H7 (cell line): ENCODE data around the gene CDRT4. TPM values are rescaled to one million over a fixed set of nuclear protein-coding genes. Genes with fewer than 3 reads are reported as not detected.

Experiments used
- DNase-seq: peaks from one replicate; pipeline ENCODE4 v3.0.0; 2012
- H3K27me3 ChIP-seq: 2 replicates; pipeline ENCODE4 v1.6.0; 2011; ENCODE audit warnings: mild to moderate bottlenecking, low read length; ENCODE audit not compliant: control insufficient read depth, insufficient read depth
- H3K36me3 ChIP-seq: replicated peaks from 2 replicates; pipeline ENCODE4 v1.5.1; 2011; ENCODE audit warnings: low read length; ENCODE audit not compliant: control insufficient read depth, insufficient read depth
- H3K4me3 ChIP-seq: 2 replicates; pipeline ENCODE4 v1.5.1; 2011; ENCODE audit warnings: low read depth, mild to moderate bottlenecking, control low read depth, low read length, moderate library complexity; ENCODE audit not compliant: insufficient read depth
- total RNA-seq: library from RNA; depleted of rRNA; stranded (reverse); fragments of >200 nt; shearing (Covaris generic); gene quantifications from 2 replicates; pipeline ENCODE4 v1.2.3, GENCODE V29; 2014

The CDRT4 gene
- total RNA-seq, 1 experiment from 2014 or later: 3.9 TPM

- H3K27me3 ChIP-seq: no peaks in the 10 kb centered on the region
- peaks cover under 1% of the 10 kb centered on the region for H3K36me3 ChIP-seq
- H3K4me3 ChIP-seq: no peak overlapping the region
- no peak for DNase-seq
Measured at GRCh38 chr17:15456972-15457722, 10.3 kb downstream of the CDRT4 start.

GRCh38 chr17:15456496-15456895, 10.9 kb downstream of the CDRT4 start:
- no peak overlapping the region for H3K4me3 ChIP-seq
- H3K27me3 ChIP-seq: no peaks in the 10 kb centered on the region
- H3K36me3 ChIP-seq: peaks cover 2% of the 10 kb centered on the region
- DNase-seq: no peak

GRCh38 chr17:15454346-15454745, 13.1 kb downstream of the CDRT4 start:
- no peaks in the 10 kb centered on the region for H3K27me3 ChIP-seq
- H3K36me3 ChIP-seq: peaks cover 2% of the 10 kb centered on the region
- no peak overlapping the region for H3K4me3 ChIP-seq
- no peak for DNase-seq

- Histone ChIP-seq H3K4me3 (no peak overlapping the region), H3K36me3 (peaks cover 2% of the 10 kb centered on the region), H3K27me3 (no peaks in the 10 kb centered on the region)
- DNase-seq: no peak
Measured at GRCh38 chr17:15453782-15454181, 13.6 kb downstream of the CDRT4 start.

- Histone ChIP-seq H3K27me3 (no peaks in the 10 kb centered on the region), H3K36me3 (peaks cover 2% of the 10 kb centered on the region), H3K4me3 (no peak overlapping the region)
- no peak for DNase-seq
Measured at GRCh38 chr17:15453246-15453645, 14.2 kb downstream of the CDRT4 start.

- Histone ChIP-seq H3K27me3 (no peaks in the 10 kb centered on the region), H3K4me3 (no peak overlapping the region), H3K36me3 (peaks cover 2% of the 10 kb centered on the region)
- DNase-seq: no peak
Measured at GRCh38 chr17:15452746-15453145, 14.7 kb downstream of the CDRT4 start.

- DNase-seq: no peak
- Histone ChIP-seq H3K4me3 (no peak overlapping the region), H3K36me3 (peaks cover 2% of the 10 kb centered on the region), H3K27me3 (no peaks in the 10 kb centered on the region)
Measured at GRCh38 chr17:15451680-15452079, 15.7 kb downstream of the CDRT4 start.

GRCh38 chr17:15448580-15448956, 18.9 kb downstream of the CDRT4 start:
- H3K4me3 ChIP-seq: no peak overlapping the region
- no peaks in the 10 kb centered on the region for H3K27me3 ChIP-seq
- no peak for DNase-seq
- H3K36me3 ChIP-seq: peaks cover 2% of the 10 kb centered on the region

GRCh38 chr17:15447928-15448579, 19.4 kb downstream of the CDRT4 start:
- Histone ChIP-seq H3K36me3 (peaks cover 2% of the 10 kb centered on the region), H3K27me3 (no peaks in the 10 kb centered on the region), H3K4me3 (no peak overlapping the region)
- DNase-seq: no peak

- H3K27me3 ChIP-seq: no peaks in the 10 kb centered on the region
- H3K36me3 ChIP-seq: no peaks in the 10 kb centered on the region
- no peak overlapping the region for H3K4me3 ChIP-seq
- DNase-seq: peak; percentile 74
Measured at GRCh38 chr17:15446036-15446435, 21.4 kb downstream of the CDRT4 start.

- DNase-seq: no peak
- Histone ChIP-seq H3K27me3 (no peaks in the 10 kb centered on the region), H3K4me3 (no peak overlapping the region), H3K36me3 (no peaks in the 10 kb centered on the region)
Measured at GRCh38 chr17:15444805-15445204, 22.6 kb downstream of the CDRT4 start.

- no peaks in the 10 kb centered on the region for H3K27me3 ChIP-seq
- H3K4me3 ChIP-seq: no peak overlapping the region
- H3K36me3 ChIP-seq: no peaks in the 10 kb centered on the region; the same call in 1 of the 2 replicates
- DNase-seq: no peak
Measured at GRCh38 chr17:15442311-15443180, 24.9 kb downstream of the CDRT4 start.

- Histone ChIP-seq H3K4me3 (no peak overlapping the region), H3K36me3 (peaks cover 7% of the 10 kb centered on the region), H3K27me3 (no peaks in the 10 kb centered on the region)
- no peak for DNase-seq
Measured at GRCh38 chr17:15441315-15441714, 26.1 kb downstream of the CDRT4 start.

GRCh38 chr17:15440347-15440746, 27.1 kb downstream of the CDRT4 start:
- Histone ChIP-seq H3K27me3 (no peaks in the 10 kb centered on the region), H3K4me3 (no peak overlapping the region), H3K36me3 (peaks cover 7% of the 10 kb centered on the region)
- DNase-seq: no peak
